Measurements from ENCODE around the gene RXFP4. TPM values are rescaled to one million over a fixed set of nuclear protein-coding genes. Genes with fewer than 3 reads are reported as not detected.
"Not testable (repeated sequence)": the region's sequence is repeated elsewhere in the genome, so short reads cannot be mapped to it uniquely, and the experiment has no call there.

The RXFP4 gene
- polyA plus RNA-seq, 2 of the 4 experiments (the other 2 are of a cell fraction), result 0.06 to 0.12 TPM

- TF ChIP-seq CTCF (IDR thresholded peaks at IDR 0.05) (no peak), FOXS1 (CRISPR knock-in tag; IDR thresholded peaks at IDR 0.05) (no peak), HOXB13 (CRISPR knock-in tag; IDR thresholded peaks at IDR 0.05; ENCODE audit: low read depth) (no peak), EP300 (IDR thresholded peaks at IDR 0.05) (no peak), CEBPB (IDR thresholded peaks at IDR 0.05) (peak; percentile 50 to 89; a peak in 3 of 4 replicates), ZFP36 (IDR thresholded peaks at IDR 0.05; ENCODE audit: borderline replicate concordance, partially characterized antibody) (no peak), BCL3 (IDR thresholded peaks at IDR 0.05) (0 out of 3 replicates have a peak, but pooled peaks have one; percentile 25), PBX3 (IDR thresholded peaks at IDR 0.05) (no peak), TP53 (CRISPR knock-in tag; IDR thresholded peaks at IDR 0.05) (no peak), ELK1 (IDR thresholded peaks at IDR 0.05; ENCODE audit: low read depth, low read length) (no peak), EHF (CRISPR knock-in tag; IDR thresholded peaks at IDR 0.05) (no peak), NR3C1 (IDR thresholded peaks at IDR 0.05) (no peak), ZNF302 (CRISPR knock-in tag; IDR thresholded peaks at IDR 0.05) (no peak), RNF2 (IDR thresholded peaks at IDR 0.05; ENCODE audit: borderline replicate concordance, low read depth) (no peak), USF2 (IDR thresholded peaks at IDR 0.05) (peak; percentile 90), CHD4 (IDR thresholded peaks at IDR 0.05; ENCODE audit: borderline replicate concordance) (no peak; the same call in 1 of the 2 replicates), POLR2A (IDR thresholded peaks at IDR 0.05; ENCODE audit: low read length) (no peak), JUN (IDR thresholded peaks at IDR 0.05) (peak in 1 of 2 experiments; percentile 31; a peak in 1 of 5 replicates), CHD2 (IDR thresholded peaks at IDR 0.05; ENCODE audit: low read length, partially characterized antibody) (no peak), ZC3H11A (IDR thresholded peaks at IDR 0.05) (no peak), ZSCAN20 (CRISPR knock-in tag; IDR thresholded peaks at IDR 0.05) (no peak), SREBF2 (IDR thresholded peaks at IDR 0.05) (no peak), HOXA7 (CRISPR knock-in tag; IDR thresholded peaks at IDR 0.05) (no peak), MAFK (IDR thresholded peaks at IDR 0.05; ENCODE audit: partially characterized antibody) (peak; percentile 4), E2F6 (IDR thresholded peaks at IDR 0.05; ENCODE audit: borderline replicate concordance, low read depth) (no peak), RFX5 (IDR thresholded peaks at IDR 0.05) (no peak), NPAS2 (CRISPR knock-in tag; IDR thresholded peaks at IDR 0.05; ENCODE audit: borderline replicate concordance) (no peak)
Measured at GRCh38 chr1:155893389-155894142, 47.9 kb upstream of the RXFP4 start (continued).

- ChIA-PET POLR2A (interaction anchor here (0.6 kb wide), 1 partner anchor 23 kb away, joined by 5 read pairs; no protein-coding TSS in a partner anchor), CTCF (interaction anchor here (0.8 to 1.2 kb wide), 2 partner anchors 16 to 42 kb away, joined by 3 read pairs; no protein-coding TSS in a partner anchor)
- H3K27ac ChIP-seq; ATAC-seq; H3K9me3 ChIP-seq; FAIRE-seq; DNase-seq (ENCODE audit: low read depth in 1 of 2, low spot score in 1 of 2); H3K4me3 ChIP-seq; H3K4me2 ChIP-seq: not testable (repeated sequence)
- 92% methylated on average over 6 of the region's 6 CpGs for WGBS (ENCODE audit: missing lambda C conversion rate)
- H3K4me1 ChIP-seq, result peaks cover 24% of the 10 kb centered on the region
Measured at GRCh38 chr1:155895617-155896016, 45.8 kb upstream of the RXFP4 start.

GRCh38 chr1:155896476-155896875, 45.0 kb upstream of the RXFP4 start:
- peaks cover 24% of the 10 kb centered on the region for H3K4me1 ChIP-seq
- FAIRE-seq; H3K4me2 ChIP-seq; DNase-seq (ENCODE audit: low read depth in 1 of 2, low spot score in 1 of 2); H3K27ac ChIP-seq; H3K4me3 ChIP-seq; POLR2A ChIA-PET; H3K9me3 ChIP-seq; ATAC-seq: not testable (repeated sequence)
- 91% methylated on average over 8 of the region's 8 CpGs for WGBS (ENCODE audit: missing lambda C conversion rate)
- CTCF ChIA-PET, result interaction anchor here (0.9 kb wide), 1 partner anchor 24 kb away, joined by 3 read pairs; no protein-coding TSS in a partner anchor
